Pons (tissue), 1 donor: ENCODE data around the gene PSMC3IP.
"Not testable (repeated sequence)": the region's sequence is repeated elsewhere in the genome, so short reads cannot be mapped to it uniquely, and the experiment has no call there.

ENCODE experiments used
- DNase-seq: peaks from one replicate; pipeline ENCODE4 v3.0.0-alpha.2; 2016; ENCODE audit warnings: low spot score

PSMC3IP gene

GRCh38 chr17:42560246-42560645, 17.3 kb downstream of the PSMC3IP start:
- DNase-seq = no peak

GRCh38 chr17:42559075-42559474, 18.5 kb downstream of the PSMC3IP start:
- DNase-seq = no peak

- not testable (repeated sequence) for DNase-seq
Measured at GRCh38 chr17:42555961-42556617, 21.4 kb downstream of the PSMC3IP start.

GRCh38 chr17:42555122-42555622, 22.4 kb downstream of the PSMC3IP start:
- DNase-seq = no peak

- DNase-seq = peak; percentile 59
Measured at GRCh38 chr17:42554250-42555121, 23.0 kb downstream of the PSMC3IP start.

GRCh38 chr17:42553866-42554249, 23.7 kb downstream of the PSMC3IP start:
- no peak for DNase-seq

GRCh38 chr17:42553161-42553818, 24.2 kb downstream of the PSMC3IP start:
- DNase-seq = no peak

GRCh38 chr17:42552736-42553135, 24.8 kb downstream of the PSMC3IP start, which contains the start of gene HSD17B1:
Gene HSD17B1 (plus strand): TSS chr17:42552923. CDS start chr17:42552934, 11 bp downstream.
- DNase-seq = not testable (repeated sequence)

GRCh38 chr17:42548993-42549755, 28.4 kb downstream of the PSMC3IP start:
- no peak for DNase-seq

- DNase-seq = no peak
Measured at GRCh38 chr17:42548070-42548837, 29.3 kb downstream of the PSMC3IP start.

- no peak for DNase-seq
Measured at GRCh38 chr17:42547698-42548069, 29.8 kb downstream of the PSMC3IP start.

- DNase-seq = no peak
Measured at GRCh38 chr17:42547001-42547461, 30.5 kb downstream of the PSMC3IP start.

GRCh38 chr17:42545755-42546505, 31.6 kb downstream of the PSMC3IP start:
- DNase-seq = not testable (repeated sequence)

GRCh38 chr17:42544874-42545283, 32.6 kb downstream of the PSMC3IP start:
- DNase-seq = no peak

- DNase-seq = no peak
Measured at GRCh38 chr17:42543190-42544079, 34.1 kb downstream of the PSMC3IP start.

- no peak for DNase-seq
Measured at GRCh38 chr17:42541041-42541833, 36.3 kb downstream of the PSMC3IP start.

- not testable (repeated sequence) for DNase-seq
Measured at GRCh38 chr17:42540558-42540957, 37.0 kb downstream of the PSMC3IP start.

- no peak for DNase-seq
Measured at GRCh38 chr17:42538482-42538881, 39.0 kb downstream of the PSMC3IP start.
